DMS 273 treated with DMSO at 0.1 percent for 48 hours (cell line): ENCODE data around the gene DGCR6L.
"Not testable (repeated sequence)": the region's sequence is repeated elsewhere in the genome, so short reads cannot be mapped to it uniquely, and the experiment has no call there.

Source experiments
- DNase-seq: peaks from one replicate; lab custom pipeline; 2025; lab: John Stamatoyannopoulos, UW

Gene DGCR6L

DNA sequence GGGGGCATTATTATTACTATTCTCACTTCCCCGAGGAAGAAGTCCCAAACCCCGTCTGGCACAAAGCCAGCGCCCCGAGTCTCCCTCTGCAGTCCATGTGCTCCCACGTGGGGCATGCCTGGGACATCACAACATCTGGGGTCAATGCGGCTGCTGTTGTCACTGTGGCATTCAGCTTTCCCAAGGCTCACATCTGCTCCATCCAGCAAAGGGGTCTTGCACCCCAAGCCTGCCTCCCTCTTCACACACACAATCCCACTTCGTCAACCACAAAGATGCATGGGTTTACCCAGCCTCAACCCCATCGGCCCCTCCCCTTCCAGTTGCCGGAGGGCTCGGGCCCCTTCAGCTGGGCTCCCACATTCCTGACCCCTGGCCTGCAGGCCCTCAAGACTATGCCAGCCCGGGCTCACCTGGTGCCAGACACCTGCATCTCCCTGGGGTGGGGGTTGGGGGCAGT lies 28.2 kb downstream of the DGCR6L start:
- DNase-seq = no peak

DNA sequence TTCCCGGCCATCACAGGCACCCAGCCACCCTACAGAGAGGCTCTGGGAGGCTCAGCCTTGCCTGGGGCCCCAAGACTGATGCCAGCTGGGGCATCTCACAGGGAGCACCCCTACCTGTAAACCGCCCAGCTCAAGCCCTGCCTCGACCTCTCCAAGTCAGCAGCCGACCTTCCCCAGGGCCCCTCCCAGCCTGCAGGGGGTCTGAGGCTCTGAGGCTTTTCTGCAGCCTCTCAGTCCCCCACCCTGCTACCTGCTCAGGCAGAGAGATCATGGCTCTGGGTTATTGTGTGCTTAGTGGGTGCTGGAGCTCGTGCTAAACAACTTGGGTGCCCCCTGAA lies 28.6 kb downstream of the DGCR6L start:
- no peak for DNase-seq

- no peak for DNase-seq
Measured at GRCh38 chr22:20290578-20291248, 29.1 kb downstream of the DGCR6L start.

- no peak for DNase-seq
Measured at GRCh38 chr22:20290045-20290392, 29.8 kb downstream of the DGCR6L start.

DNA sequence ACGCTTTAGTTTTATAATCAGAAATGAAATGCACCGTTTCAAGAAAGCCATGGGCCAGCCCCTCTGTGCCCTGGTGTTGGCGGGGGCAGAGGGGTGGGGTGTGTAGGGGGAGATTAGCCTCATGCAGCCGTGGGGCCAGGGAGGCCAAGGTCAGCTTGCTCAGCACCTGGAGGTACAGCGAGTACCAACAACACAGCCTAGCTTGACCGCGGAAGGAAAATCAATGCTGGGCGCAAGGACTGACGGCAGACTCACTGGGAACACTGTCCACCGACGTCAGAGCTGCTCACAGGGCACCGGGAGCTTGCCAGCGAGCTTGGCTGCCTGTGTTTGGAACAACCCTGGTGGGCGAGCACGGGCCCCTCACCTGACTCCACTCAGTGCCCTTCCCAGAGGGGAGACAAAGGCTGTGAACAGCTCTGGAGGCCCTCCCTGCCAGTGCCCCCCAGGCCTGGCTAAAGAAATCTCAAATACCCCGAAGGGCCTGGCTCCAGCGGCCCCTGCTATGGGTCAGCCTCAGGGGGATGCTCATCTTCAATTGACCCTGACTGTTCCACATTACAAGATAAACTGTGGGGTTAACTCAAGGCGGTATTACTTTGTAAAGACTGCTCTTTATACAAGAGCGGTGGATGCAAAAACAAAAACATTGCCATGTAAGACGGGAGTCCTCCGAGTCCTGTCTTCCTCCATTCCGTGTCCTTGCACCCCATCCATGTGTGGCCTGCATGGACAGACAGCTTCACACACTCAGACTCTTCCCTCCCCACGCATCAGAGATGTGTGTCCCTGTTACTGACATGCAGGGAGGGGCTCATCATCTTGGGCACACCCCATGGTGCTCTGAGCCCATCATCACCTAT lies 30.4 kb downstream of the DGCR6L start:
- not testable (repeated sequence) for DNase-seq

GRCh38 chr22:20286784-20287423 lies 33.0 kb downstream of the DGCR6L start:
- DNase-seq = not testable (repeated sequence)

GRCh38 chr22:20286312-20286660 lies 33.6 kb downstream of the DGCR6L start:
- DNase-seq = not testable (repeated sequence)

GRCh38 chr22:20285473-20286311 lies 34.2 kb downstream of the DGCR6L start:
- DNase-seq = not testable (repeated sequence)

GRCh38 chr22:20284471-20285086 lies 35.3 kb downstream of the DGCR6L start:
- no peak for DNase-seq

DNA sequence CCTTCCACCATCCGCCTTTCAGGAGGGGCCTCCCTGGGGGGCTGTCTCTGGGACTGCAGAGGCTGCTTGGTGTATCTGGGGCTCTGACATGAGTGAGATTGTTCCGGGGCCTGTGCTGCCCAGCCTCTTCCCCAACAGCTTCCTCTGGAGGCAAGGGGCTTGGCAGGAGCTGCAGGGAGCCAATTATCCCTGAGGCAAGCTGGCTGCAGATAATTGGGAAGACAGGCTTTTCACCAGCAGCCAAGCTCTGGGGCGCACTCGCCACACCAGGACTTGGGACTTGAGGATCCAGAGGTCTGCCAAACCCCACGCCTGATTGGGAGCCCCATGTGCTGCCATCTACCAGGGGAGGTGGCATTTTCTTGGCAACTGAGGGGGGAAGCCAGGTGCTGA lies 36.2 kb downstream of the DGCR6L start:
- no peak for DNase-seq

DNA sequence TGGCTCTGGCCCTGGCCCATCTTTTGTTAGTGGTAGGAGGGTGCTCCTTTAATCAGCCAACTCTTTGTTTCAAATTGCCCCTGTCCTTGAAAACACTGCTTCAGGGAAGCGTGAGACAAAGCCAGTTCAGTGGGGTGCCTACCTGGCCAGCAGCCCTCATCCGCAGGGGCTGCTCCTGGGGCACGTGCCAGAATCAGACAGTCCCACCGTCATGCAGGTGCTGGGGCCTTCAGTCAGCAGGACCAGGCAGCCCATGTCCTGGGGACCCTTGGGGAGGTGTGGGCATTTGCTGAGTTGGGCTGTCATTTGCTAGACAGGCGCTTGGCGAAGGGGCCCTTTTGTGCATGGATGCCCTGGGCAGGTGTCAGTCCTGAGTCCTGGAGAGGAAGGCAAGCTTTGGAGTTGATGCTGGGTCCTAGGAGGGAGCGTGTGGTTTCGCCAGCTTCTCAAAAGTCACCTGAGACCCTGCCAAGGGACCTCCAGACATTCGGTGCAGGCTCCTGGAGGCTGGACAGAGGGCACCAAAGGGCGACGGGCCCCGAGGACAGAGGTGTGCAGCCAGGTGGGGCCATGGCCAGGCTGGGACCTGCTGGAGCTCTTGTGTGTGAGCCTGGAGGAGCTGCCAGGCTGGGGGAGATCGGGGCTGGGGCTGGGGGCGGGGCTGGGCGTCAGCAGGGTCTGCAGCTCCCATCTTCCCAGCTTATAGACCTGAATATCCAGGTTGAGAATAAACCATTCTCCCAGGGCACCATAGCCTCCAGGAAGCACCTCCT lies 36.8 kb downstream of the DGCR6L start:
- no peak for DNase-seq

GRCh38 chr22:20281891-20282290 lies 38.0 kb downstream of the DGCR6L start:
- DNase-seq = no peak

DNA sequence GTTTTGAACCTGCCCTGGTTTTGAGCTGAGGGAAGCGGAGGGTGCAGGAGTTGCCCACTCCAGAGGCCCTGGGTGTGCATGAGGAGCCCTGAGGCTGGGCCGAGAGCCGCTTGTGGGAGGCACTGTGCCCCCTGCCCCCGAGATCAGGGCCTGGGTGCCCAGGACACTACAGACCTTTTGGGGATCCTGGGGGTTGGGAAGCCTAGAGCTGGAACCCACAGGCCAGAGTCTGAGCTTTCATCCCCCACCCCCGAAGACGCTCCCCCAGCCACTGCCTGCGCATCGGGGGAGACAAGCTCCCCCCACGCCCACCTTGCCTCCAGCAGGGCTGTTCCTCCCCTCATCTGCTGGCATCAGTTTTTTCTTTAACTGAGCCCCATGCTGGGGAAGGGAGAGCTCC lies 38.4 kb downstream of the DGCR6L start:
- not testable (repeated sequence) for DNase-seq

GRCh38 chr22:20280866-20281265 lies 39.0 kb downstream of the DGCR6L start:
- no peak for DNase-seq

DNA sequence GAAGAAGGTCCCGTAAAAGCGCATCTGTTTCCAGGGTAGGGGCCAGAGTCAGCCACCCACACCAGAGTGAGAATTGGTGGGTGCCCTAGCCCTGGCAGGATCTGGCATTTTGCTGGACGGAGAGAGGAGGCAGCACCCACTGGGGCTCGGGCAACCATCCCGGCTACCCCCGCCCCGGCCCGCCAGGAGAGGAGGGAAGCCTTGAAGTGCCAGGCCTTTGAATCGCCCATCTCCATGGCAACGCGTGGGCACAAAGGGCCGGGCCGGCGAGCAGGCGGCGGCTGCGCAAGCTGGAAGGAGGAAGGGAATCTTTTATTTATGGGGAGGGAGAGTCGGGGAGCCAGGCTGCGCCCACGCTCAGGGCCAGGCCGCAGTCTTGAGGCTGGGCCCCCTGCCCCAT lies 39.7 kb downstream of the DGCR6L start:
- not testable (repeated sequence) for DNase-seq

- DNase-seq = no peak
Measured at GRCh38 chr22:20279662-20280134, 40.2 kb downstream of the DGCR6L start.

DNA sequence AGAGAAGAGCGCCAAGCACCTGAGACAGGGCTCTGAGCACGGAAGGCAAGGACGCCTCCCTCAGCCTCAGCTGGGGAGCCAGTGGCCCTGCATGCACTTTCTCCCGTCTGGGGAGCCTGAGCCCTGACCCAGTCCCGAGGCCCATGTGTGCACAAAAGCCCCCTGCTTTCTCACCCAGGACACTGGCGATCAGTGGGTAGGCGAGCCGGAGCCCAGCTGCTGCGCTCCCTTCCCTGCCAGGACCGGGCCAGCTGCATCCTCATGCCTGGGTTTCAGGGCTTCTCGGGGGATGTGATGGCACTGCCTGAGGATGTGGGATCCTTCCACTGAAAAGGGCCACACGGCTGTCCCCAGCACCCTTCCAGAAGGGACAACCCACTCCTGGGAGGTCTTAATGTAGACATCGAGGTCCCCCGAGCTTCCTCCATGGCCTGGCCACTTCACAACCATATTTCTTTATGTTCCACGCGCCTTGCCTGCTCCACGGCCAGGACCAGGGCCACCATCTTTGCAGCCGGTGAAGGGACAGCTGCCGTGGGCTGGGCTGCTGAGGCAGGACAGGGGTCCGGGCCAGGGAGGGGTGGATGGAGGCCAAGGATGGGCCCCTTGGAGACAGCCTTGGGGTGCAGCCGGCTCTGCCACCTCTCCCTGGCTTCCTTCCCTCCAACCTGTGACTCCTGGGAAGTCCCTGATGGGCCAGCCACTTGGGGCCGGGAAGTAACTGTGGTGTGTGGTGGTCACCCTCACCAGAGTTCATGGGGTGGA lies 41.0 kb downstream of the DGCR6L start:
- DNase-seq = not testable (repeated sequence)

GRCh38 chr22:20277936-20278635 lies 41.8 kb downstream of the DGCR6L start:
- not testable (repeated sequence) for DNase-seq

GRCh38 chr22:20276468-20276867 lies 43.4 kb downstream of the DGCR6L start:
- no peak for DNase-seq
